HG03045 (cell line): Measurements from ENCODE around the gene LRRC28.

Source experiments
- ATAC-seq: cut with Tn5 transposase; IDR thresholded peaks from one replicate; pipeline ENCODE4 v1.9.1; 2021; ENCODE audit warnings: mild to moderate bottlenecking, moderate library complexity; ENCODE audit not compliant: unreplicated experiment

Gene LRRC28

DNA sequence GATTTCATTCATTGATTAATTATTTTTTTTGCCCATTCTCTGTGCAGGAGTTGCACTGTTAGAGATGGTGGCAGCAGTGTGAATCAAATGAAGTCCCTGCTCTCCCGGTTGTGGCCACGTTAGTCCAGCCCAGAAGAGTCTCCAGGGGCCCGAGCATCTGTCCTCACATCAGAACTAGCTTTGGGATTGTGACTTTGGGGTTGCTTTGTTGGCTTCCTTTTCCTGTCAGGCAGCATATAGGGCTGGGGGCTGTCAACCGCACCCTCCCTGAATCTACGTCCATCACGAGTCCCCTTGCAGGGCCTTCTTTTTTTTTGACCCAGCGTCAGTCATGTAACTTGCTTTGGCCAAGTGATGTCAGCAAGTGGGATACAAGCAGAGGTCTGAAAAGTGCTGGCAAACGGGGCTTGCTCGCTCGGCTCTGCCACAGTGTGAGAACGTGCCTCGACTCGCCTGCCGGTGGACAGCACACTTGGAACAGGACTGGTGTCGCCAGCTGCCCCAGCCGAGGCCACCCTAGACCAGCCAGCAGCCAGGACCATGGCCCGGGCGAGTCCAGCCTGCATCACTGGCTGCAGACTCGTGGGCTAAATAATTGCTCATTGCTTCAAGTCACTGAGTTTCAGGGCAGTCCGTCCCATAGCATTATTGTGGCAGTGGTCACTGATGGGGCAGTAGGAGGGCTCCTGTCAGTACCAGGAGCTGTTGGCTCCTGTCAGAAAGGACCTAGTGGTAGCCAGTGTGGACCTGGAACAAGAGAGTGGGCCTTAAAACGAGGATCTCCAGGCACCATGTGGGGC, 162.9 kb downstream of the LRRC28 start:
- no peak for ATAC-seq

DNA sequence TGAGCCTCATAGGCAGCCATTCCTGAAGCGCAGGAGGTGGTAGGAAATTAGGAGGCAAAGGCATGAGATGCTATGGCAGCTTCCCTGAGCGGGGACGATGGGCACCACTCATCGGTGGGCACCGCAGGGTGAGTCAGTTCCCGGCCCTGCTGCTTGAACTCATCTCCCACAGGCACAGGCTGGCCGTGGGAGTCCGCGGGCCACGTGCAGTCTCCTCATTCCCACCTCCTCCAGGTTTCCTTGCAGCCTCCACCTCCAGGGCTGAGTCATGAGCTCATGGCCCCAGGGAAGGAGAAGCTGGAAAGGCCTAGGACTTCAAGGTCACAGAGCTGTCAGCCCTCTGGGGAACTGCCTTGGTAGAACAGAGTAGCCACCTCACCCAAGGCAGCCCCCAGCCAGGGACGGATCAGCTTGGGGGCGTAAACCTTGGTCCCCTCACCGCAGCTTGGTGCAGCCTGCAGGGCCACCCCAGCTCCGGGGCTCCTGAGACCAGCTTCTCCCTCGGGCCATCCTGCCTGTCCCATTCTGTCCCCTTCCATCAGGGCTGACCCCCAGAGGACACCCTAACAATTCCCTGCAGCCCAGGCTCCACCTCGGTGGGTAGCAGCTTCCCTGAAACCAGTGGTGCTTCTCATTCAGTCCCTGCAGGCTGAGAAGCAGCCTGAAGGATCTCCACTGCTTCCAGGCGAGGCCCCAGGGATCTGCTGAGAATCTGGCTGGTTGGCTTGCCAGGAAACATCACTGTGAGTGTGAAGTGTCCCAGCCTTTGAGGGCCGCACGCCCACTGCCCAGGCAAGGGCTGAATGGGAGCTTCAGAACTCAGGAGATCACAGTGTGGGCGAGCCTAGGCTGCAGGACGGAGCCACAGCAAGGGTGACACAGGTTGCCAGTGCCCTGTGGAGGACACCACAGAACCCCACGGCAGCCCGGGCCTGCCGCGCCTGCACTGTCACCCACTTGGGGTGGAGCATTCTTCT, 163.8 kb downstream of the LRRC28 start:
- ATAC-seq: no peak

DNA sequence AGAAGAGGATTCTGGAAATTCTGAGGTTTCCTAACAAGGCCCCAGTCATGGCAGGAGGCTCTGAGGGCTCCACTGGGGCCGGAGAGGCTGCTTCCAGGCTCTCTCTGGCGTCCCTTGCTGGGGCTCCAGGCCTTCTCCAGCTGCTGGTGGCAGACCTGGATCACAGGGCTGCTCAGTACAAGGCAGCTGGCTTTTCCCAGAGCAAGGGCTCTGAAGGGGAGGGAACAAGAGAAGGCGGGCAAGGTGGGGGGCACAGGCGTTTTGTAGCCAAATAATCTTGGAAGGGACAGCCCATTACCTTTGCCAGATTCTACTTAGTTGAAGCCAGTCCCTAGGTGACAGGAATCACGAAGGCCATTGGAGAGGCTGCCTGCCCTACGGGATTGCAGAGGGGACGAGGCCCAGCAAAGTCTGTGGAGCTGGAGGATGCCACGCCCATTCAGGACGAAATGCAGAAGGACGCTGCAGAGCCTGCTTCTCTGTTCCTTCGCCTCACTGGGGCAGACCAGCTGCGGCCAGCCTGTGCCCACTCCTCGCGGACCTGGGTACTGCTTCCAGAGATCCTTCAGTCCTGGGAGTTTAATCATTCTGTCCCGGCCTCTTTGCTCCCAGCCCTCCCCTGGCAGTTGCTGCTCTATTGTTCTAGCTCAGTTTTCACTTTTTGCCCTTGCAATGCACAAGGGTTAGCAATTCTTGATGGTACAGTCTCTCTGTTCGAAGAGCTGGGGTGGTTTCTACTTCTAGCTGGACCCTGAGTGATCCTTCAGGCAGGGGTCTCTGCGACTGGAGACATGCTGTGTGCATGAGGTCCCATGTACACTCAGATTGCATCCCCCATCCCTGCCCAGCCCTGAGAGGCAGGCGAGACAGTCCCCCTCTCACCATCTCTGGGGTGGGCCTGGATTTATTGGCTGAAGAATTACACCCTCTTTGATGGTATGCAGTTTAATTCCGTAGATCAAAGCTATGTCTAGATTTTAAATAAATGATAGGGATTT, 165.2 kb downstream of the LRRC28 start:
- ATAC-seq: no peak

DNA sequence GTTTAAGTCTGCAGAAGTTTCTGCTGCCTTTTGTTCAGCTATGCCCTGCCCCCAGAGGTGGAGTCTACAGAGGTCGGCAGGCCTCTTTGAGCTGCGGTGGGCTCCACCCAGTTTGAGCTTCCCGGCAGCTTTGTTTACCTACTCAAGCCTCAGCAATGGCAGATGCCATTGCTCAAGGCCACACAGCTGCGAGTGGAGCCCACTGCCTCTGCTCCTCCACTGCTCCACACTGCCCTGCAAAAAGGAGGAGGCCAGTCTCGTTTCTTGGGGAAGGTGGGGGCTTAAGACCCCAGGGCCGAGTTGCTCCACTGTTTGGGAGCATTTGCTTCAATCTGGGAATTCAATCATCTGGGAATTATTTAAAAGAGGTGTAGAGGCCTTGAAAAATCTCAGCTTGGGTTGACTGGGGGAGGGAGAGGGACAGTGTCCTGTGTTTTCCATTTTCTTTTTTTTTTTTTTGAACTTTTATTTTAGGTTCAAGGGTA, 169.9 kb downstream of the LRRC28 start:
- no peak for ATAC-seq

DNA sequence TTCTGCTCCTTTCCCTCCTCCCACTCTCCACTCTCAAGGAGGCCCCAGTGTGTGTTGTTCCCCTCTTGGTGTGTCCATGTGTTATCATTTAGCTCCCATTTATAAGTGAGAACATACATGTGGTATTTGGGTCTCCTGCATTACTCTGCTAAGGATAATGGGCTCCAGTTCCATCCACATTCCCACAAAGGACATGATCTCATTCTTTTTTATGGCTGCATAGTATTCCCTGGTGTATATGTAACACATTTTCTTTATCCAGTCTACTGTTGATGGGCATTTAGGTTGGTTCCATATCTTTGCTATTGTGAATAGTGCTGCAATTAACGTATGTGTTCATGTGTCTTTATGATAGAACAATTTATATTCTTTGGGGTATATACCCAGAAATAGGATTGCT, 170.5 kb downstream of the LRRC28 start:
- ATAC-seq: no peak

DNA sequence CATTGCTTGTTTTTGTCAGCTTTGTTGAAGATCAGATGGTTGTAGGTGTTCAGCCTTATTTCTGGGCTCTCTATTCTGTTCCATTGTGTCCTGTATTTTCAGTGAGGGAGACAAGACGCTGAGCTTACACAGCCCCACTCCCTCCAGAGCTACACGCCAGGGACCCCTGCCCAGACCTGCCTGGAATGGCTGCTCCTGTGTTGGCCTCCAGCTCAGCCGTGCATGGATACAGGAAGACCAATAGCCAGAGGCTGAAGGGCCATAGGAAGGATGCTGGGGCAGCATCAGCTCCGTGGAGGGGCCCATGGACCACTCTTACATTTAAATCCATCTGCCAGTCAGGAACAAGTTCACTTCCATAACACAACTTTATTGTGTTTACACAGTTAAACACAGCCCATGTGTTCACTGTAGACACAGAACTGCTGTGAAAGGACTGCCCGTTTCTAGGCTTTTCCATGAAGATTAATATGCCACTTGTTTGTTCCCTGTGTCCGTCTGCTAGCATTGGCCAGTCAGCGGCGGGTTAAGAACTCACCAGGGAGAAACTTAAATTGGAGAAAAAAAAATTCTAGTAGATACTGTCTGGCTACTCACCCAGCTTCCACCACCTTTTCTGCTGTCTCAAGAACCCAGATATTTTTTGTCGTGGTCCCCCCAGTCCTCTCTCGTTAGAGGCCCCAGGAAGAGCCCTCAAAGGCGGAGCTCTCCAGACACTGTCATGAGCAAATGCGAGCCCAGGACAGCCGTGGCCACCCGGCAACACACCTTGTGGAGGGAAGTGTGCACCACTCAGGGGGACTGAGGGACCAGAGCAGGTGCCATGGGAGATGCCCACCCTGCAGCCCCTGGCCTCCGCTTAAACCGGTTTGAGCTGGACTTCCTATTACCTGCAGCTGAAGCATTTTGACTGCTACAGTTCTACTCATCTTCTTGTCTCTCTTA, 172.2 kb downstream of the LRRC28 start:
- ATAC-seq: no peak

DNA sequence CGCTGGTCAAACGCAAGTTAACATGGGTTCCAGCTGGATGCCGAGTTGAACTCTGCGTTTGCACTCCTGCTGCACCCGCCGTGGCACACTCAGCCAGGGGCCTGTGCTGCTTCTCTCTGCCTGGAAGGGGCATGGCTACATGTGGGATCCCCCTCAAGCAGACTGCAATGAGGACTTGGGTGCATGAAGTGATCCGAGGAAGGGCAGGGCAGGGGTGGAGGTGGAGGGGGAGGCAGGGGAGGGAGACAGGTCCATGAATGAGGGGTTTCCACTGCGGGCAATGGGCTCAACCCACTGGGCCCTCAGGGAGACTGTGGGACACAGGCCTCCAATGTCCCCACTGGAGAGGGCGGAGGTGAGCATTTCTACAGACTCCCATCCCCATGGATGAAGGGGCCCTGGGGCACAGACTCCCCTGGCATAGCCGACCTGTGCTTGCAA, 172.9 kb downstream of the LRRC28 start:
- no peak for ATAC-seq

DNA sequence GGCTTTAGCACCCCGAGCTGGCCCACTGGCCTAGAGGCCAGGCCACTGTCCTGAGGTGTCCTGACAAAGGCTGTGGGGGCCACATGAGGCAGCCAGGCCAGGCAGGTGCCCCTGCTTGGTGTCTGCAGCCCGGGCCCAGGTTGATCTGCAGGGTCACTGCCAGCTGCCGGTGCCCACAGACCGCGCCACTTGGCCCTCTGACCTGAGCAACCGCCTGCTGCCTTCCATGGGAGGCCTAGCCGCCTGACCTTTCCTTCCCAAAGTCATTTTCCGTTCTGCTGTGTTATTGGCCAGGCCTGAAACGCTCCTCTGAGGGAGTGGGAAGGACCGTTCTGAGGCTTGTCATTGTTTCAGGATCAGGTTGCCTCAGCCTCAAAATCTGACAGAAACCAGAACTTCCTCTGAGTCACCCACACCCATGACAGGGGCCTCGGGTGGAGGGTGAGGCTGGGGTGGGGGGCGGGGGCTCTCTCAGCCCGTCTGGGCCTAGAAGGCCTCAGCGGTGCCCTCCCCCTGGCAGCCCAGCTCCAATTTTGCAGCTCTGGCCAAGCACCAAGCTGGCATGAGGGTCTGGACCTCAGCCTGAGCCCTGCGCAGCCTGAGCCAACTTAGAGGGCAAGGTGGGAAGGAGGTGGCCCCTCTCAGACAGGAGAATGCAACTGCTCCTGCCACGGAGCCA, 173.8 kb downstream of the LRRC28 start:
- peak; percentile 91 for ATAC-seq

DNA sequence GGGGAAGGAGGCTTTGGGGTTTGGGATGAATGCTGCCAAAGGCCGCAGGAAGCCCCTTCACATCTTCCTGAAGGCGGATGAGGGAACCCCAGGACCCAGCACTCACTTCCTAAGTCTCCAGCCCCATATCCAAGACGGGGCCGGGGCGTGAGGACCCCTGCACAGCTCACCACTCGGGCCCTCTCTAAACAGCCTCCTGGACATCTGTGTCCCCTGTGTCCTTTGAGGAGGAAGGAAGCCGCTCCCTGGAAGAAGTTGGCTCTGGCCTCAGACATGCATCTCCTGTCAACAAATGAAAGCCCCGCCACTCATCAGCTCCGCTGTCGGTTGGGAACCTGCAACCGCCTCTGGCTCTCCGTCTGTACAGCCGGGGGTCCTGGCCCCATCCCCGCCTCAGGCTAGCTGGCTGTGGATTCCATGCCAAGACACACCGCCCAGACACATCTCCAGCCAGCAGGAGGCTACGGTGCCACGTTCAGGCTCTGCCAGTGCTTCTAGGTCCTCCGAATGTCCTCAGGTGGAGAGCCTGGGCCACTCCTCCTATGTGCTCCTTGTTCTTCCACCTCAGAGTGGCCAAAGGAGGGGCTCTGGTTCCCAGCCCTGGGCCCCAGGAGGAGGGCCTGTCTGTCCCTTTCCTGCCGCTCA, 174.5 kb downstream of the LRRC28 start:
- no peak for ATAC-seq

DNA sequence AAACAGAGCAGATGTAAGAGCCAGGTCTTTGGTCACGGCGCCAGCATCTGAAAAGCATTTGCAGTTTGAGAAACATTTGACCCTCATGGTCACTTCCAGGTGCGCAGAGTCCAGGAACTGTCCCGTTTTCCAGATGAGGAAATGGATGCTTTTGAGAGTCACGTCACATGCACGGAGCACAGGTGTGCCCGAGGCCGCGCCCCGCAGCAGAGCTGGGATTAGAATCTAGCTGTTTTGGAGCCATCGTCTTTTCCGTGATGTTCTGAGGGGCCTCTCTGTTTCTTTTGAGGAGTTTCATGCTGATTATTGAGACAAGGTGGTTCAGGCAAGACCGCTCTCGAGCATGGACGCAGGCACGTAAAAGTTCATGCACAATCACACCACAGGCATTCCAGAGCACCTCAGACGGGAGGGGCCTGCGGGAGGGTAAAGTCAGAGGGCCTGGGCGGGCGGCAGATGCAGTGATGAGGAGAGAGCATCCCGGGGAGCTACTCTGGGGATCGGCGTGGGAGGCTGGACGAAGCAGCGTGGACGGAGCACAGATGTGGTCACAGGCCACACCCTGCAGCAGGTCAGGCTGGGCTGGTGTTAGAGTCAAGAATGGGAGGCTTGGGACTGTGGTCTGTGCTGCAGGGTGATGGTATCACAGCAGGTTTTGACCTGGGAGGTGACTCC, 175.3 kb downstream of the LRRC28 start:
- no peak for ATAC-seq

DNA sequence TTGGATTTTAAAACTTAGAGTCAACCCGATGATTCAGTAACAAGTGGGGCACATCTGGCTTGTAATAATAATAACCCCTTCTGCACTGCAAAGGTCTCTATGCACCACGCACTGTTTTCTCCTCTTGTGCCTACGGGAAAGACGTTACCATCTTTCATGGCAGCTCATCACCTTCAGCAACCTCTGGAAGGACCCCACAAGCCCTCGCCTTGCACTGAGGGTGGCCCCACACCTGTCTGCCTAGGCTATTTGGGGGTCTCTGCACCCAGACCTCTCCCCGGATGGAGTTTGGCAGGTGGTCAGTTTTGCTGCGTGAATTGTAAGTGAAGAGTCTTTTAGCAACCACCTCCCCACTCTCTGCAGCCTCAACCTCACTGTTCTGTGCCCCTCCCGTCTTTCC, 175.9 kb downstream of the LRRC28 start:
- ATAC-seq: no peak

DNA sequence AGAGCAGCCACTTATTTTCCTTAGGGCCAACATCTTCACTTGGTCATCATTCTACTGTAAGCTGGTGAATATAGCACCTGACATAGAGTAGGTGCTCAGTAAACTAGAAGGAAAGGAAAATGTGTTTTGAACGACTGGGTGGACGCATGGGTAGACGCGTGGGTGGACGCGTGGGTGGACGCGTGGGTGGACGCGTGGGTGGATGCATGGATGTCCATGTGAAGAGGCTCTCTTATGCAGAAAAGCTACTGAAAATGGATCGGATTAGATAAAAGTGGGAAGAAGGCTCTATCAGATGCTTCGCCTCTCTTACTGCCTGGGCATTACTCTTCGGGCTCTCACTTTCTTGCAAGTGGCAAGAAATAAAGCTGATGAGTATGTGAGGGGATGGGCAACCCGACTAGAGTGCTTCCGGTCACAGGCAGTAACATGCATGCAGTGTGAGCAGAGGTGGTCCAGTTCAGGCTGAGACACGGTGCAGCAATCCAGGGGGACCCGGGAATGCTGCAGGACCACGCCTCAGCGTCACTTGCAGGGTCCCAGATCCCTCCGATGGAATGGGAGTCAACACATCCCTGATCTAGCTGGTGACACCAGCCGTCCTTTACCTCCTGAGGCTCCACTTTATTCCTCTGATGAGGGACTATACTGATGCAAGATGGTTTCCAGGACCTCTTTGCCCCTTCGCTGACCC, 176.5 kb downstream of the LRRC28 start:
- no peak for ATAC-seq

DNA sequence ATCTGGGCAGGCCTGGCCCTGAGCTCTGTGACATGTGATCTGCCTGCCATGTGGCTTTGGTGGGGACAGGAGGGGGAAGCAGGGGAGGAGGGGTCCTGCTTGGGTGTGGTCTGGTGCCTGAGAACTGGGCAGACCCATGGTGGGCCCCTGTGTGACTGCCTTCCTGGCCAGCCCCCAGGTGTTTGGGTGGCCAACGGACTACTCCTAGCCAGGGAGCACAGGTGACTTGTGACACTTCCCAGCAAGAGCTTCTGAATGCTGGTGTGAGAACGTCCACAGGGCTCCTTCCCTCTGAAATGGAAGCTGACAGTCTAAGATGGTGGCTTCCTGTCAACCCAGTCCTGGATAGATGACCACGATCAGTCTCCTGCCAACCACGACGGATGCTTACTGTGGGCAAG, 178.4 kb downstream of the LRRC28 start:
- no peak for ATAC-seq

DNA sequence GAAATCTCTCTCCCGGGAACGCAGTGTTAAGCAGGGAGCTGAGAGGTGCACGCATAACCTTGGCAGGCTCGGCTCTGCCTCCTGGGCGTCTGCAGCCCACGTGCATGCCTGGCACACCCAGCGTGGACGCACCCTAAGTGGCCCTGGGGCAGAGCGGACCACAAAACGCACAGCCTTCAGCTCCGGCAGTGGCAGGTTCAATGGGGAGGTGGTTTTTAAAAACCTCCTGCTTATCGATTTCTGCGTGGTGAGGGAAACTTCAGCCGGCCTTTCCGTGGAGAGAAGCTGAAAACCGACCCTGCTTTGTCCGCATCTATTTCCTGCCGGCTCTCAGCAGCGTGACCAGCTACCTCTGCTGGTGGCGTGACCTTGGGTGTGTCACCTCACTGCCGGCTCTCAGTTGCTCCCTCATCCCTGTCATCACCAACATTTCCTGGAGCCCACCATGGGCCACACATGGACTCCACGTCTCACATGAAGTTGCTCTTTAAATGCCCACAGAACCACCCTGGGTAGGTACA, 179.7 kb downstream of the LRRC28 start:
- ATAC-seq: no peak

DNA sequence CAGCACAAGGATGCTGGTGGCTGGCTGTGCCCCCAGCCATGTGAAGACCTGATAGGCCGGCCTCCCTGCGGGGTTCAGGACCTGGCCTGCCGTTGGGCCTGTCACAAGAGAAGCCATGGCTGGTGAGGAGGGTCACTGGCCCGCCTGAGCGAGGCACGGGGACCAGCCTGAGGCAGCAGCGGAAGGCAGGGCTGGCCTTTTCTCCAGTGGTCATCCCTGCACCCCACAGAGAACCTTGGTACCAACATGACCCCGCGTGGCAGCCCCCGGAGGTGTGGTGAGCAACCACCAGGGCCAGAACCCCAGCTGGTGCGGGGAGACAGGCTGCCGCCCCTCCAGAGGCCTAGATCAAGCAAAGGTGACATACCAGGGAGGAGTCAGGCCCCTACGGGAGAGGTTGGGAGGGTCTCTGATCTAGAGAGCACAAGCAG, 180.4 kb downstream of the LRRC28 start:
- no peak for ATAC-seq

DNA sequence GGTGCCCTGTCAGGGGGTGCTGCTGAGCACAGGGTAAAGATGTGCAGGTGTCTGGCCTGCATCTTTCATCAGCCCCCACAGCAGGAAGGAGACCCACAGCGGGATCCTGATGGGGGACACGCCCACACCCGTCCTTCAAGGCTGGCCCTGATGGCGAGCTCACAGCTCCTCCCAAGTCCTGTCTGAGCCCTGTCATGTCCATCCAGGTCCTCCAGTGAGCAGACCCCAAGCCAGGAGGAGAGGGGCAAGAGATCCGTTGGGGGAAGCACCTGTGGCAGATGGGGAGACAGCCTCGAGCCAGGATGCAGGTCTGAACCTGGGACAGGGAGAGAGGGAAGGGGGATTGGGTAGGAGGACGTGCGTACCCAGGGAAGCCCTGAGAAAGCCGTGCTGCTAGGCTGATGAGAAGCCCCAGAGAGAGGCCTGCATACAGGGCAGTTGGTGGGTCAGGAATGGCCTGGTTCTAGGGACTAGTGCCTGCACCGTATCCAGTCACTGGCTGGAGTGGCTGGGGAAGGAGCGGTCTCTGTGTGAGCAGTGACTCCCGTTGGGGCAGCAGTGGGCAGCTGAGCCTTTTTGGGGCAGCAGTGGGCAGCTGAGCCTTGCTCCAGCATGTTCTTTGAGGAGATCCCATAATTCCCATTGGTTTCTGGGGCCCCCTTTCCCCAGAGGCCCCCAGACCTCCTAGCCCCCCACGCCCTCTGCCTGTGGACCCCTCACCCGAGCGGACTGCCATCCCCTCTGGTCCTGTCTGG, 181.2 kb downstream of the LRRC28 start:
- no peak for ATAC-seq
